Measurements from ENCODE around the gene UQCRC1. TPM values are rescaled to one million over a fixed set of nuclear protein-coding genes. Genes with fewer than 3 reads are reported as not detected.

The UQCRC1 gene
- total RNA-seq, 1 experiment from 2014 or later, result 359 TPM

DNA sequence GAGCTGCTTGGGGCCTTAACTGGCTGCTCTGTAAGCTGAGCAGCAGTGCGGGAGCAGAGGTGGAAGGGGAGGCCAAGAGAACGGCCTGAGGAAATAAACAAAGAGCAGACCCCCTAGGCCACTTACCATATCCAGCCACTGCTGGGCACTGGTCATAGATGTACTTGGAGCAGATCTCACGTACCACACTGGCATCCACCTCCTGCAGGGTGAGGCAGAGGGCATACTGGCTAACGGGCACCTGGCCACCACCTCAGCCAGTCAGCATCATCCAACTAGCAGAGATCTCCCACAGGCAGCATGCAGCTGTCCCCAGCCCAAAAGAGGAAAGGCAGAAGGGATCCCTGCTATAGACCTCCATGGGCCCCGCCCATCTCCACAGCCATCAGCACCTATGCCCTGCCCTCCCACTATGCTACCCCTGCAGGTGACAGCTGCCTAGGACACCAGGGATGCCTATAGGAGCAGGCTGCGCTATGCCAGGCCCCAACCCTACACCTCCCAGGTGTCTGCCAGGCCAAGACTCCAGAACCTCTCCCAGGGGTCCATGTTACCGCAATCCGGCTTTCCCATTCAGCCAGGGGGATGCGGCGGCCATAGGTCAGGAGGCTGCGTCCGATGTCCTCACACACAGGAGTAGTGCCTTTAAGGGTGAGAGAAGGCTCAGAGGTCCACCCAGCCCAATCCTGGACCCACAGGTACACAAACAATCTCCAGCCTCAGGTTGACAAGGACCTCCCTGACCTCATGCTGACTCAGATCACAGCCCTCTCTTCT, 9.7 kb downstream of the UQCRC1 start:
- DNase-seq (ENCODE audit: low read depth), result no peak

DNA sequence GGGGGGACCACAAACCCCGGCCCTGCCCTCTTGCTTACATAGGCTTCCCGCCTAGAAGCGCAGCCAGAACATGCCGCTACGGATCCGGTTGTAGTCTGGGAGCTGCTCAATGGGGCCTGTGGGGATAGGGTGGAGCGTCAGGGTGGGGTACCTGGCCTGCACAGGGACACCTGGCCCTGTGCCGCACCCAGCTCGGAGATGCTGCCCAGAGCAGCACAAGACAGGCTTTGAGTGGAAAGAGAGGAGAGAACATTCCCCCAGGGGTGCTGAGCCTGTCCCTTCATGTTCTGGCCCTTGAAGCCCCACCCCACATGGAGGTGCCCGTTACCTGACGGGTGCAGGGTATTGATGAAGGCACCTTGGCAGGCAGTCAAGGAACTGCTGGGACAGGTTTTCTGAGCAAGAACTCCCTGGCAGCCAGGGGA, 10.4 kb downstream of the UQCRC1 start:
- DNase-seq (ENCODE audit: low read depth), result no peak

- peak; percentile 83 for DNase-seq (ENCODE audit: low read depth)
Observed at GRCh38 chr3:48598323-48599076, 10.9 kb downstream of the UQCRC1 start.

- DNase-seq (ENCODE audit: low read depth), result no peak
Observed at GRCh38 chr3:48597408-48597800, 12.0 kb downstream of the UQCRC1 start.

- DNase-seq (ENCODE audit: low read depth), result no peak
Observed at GRCh38 chr3:48596676-48597407, 12.6 kb downstream of the UQCRC1 start.

- DNase-seq (ENCODE audit: low read depth), result no peak
Observed at GRCh38 chr3:48596157-48596556, 13.3 kb downstream of the UQCRC1 start.

DNA sequence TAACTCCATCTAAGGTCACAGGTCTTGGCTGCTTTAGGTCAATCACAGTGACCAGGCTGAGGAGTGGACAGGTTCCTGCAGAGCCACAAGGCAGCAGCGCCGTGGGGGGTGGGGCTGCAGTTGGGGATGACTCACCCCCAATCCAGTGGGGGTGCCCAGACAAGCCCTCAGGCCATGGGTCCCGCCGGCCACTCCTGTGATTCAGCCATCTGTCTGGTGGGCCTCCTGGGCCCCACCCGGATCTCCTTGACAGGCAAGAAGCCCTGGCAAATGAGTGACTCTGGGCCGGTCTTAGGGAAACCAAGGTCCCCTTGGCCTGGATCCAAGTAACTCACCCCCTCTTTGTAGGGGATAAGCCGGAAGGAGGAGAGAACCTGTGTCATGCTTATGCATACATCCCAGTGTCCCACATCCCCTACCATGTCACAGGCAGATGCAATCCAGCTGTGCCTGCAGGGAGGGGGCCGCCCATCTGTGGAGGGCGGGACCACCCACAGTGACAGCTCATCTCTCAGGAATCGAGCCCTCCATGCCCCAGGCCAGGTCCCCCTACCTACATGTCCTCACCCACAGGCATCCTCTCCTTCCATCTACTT, 13.8 kb downstream of the UQCRC1 start:
- peak; percentile 98 for DNase-seq (ENCODE audit: low read depth)

DNA sequence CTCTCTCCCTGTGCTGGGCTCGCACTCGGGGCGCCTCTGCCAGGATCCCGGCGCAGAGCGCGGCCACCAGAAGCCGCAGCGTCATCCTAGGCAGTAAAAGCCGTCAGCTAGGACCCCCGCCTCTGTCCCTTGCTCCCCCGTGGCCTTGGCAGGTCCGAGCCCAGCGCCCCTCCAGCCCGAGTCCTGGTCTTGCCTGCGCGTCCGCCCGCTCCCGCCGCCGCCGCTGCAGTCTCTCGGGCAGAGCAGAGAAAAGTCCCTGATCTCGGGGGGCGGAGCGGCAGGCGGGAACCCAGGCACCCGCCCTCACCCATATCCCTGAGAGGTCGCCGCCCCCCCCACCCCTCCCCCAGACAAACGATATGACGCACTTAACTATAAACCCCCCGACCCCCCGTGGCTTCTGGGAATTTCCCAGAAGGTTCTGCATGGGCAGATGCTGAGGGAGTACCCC, 14.3 kb downstream of the UQCRC1 start, which contains the start of gene COL7A1:
Gene COL7A1 (minus strand): TSS at position 255 of the 451 bp plus-strand sequence. CDS start 170 bp downstream, at position 85.
- DNase-seq (ENCODE audit: low read depth), result no peak

DNA sequence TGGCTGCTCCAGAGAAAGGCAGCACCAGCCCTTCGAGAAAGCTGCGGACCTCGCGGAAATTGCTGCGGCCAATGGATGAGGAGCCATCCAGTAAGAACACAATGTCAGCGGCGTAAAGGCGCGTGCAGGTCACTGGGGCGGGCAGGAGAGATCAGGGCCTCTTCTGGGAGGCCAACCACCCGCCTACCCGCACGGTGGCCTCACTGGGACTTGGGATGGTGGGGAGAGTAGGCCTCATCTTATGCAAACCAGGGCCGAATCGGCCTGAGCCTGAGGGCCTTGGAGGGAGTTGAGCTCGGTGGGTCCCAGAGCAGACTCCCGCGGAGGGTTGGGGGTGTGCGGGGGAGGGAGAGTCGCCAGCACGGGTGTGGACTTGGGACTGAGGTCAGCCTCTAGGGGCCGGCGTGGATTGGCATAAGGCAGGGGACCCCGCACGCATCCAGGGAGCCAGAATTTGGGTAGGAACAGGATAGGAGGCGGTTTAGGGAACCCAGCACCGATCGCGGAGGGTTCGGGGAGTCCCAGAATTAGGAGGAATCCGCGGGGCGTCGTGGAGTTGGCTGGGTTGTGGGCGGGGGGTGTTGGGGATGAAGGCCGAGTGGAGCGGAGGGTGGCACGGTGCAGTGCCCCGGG, 14.9 kb downstream of the UQCRC1 start:
- no peak for DNase-seq (ENCODE audit: low read depth)

- no peak for DNase-seq (ENCODE audit: low read depth)
Observed at GRCh38 chr3:48593337-48593736, 16.1 kb downstream of the UQCRC1 start.

DNA sequence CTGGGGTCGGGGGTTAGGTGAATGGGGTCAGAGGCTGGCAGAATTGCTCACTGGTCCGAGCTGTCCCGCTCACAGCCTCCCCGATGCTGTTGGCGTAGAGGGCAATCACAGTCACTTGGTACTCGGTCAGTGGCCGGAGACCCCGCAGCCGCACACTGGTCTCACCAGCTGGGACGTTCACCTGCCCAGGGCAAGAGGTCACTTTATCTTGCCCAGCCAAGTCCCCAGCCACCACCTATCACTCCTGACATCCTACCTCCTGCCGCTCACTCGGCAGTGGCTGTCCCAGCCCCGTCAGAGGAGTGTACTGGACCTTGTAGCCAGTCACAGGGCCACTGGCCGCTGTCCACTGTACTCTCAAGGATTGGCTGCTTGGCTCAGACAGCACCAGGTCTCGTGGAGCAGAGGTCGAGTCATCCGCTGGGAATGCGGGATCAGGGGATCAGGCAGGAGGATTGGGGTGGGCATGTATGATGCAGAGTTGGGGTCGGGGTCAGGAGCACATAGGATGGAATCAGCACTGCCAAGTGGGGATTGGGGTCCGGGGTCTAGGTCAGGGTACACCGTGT, 16.8 kb downstream of the UQCRC1 start:
- no peak for DNase-seq (ENCODE audit: low read depth)

- no peak for DNase-seq (ENCODE audit: low read depth)
Observed at GRCh38 chr3:48591886-48592518, 17.4 kb downstream of the UQCRC1 start.

- no peak for DNase-seq (ENCODE audit: low read depth)
Observed at GRCh38 chr3:48591436-48591835, 18.0 kb downstream of the UQCRC1 start.

- no peak for DNase-seq (ENCODE audit: low read depth)
Observed at GRCh38 chr3:48588230-48588629, 21.2 kb downstream of the UQCRC1 start.

DNA sequence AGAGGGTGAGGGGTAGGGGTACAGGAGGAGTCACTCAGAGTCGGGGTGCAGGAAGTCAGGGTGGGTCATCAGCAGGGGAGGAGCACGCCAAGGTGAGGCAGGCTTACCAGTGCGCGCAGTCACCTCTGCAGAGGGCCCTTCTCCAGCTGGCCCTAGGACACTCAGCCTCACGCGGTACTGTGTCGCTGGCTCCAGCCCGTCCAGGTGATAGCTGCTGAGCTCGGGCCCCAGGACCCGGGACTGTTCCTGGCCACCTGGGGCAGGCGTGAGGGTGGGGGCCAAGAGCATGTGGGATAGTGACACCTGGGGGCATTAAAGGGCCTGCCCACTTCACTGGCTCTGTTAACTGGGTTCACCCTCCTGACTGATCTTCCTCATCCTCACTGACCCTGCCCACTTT, 21.8 kb downstream of the UQCRC1 start:
- DNase-seq (ENCODE audit: low read depth), result no peak

GRCh38 chr3:48585411-48585810, 24.0 kb downstream of the UQCRC1 start:
- DNase-seq (ENCODE audit: low read depth), result no peak

GRCh38 chr3:48584836-48585235, 24.6 kb downstream of the UQCRC1 start:
- DNase-seq (ENCODE audit: low read depth), result no peak

DNA sequence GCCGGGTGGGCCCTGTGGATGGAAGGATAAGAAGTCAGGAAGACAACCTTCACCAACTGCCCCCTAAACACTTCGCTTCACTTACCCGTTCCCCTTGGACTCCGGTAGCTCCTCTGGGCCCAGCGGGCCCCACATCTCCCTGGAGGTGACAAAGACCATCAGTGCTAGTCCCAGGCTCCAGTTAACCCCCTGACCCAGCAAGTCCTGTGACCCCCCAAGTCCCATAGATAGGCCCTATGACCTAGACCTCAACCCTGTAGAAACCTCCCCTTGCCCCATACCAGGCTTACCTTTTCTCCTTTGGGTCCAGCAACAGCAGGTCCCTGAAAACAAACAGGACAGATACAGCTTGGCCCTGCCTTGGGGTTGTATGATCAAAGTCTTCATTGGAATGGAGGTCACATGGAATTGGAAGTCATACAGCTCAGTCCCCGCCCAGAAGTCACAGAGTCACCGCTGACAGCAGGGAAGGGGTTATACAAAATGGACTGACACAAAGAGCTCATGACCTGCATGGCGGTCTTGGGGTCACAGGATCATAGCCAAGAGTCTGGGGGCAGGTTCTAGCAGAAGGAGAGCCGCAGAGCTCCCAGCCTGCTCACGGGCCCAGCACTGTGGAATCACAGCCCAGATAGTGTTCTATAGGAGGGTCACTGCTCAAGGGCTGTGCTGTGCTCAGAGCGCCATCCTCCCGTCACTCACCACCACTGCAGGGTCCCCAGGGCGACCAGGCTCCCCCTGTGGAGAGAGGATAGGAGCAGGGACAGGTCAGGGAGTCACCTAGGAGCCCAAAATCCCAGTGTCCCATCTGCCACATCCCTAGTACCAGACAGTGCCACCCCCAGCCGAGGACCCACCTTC, 27.6 kb downstream of the UQCRC1 start:
- DNase-seq (ENCODE audit: low read depth), result no peak

DNA sequence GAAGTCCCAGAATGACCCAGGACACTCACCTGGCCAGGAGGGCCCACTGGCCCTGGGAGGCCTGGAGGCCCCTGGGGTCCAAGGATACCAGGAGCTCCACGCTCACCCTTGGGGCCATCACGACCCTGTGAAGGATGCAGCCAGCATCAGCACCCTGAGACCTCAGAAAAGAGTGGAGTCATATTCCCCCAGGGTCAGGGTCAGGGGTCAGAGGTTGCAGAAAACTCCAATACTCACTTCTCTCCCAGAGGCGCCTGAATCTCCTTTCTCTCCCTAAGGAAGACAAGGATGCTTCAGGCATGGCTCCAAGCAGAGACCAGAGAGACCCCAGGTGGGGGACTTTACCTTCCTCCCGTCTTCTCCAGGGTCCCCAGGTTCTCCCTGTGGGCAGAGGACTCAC, 32.8 kb downstream of the UQCRC1 start:
- DNase-seq (ENCODE audit: low read depth), result no peak

Data from HT1080 (cell line).